Measurements from ENCODE around the gene RHOH.

- TF ChIP-seq KAT8 (IDR thresholded peaks at IDR 0.05; ENCODE audit: low read depth) (no peak), TOE1 (IDR thresholded peaks at IDR 0.05; ENCODE audit: borderline replicate concordance) (no peak), TOE1 (CRISPR knock-in tag; IDR thresholded peaks at IDR 0.05; ENCODE audit: borderline replicate concordance, low read depth) (no peak), ZFX (CRISPR knock-in tag; IDR thresholded peaks at IDR 0.05) (no peak)
Observed at GRCh38 chr4:40232610-40233009, 35.8 kb downstream of the RHOH start.

Measured in K562 (cell line).